Endothelial cell of umbilical vein (primary cell): Measurements from ENCODE around the gene ITGAE.
A peak's percentile ranks its signal among the peaks of the same experiment; 100 is the strongest.

Experiments used
- CTCF ChIP-seq, 2 donors: IDR thresholded peaks; 1 replicate in 1 of 2; 2 replicates in 1 of 2; pipeline ENCODE4 v1.5.1; 2011; ENCODE audit warnings: low read length in 2 of 2, mild to moderate bottlenecking in 2 of 2, moderate library complexity in 2 of 2, control low read depth in 1 of 2, inconsistent platforms in 1 of 2, low read depth in 1 of 2; ENCODE audit not compliant: insufficient read depth in 1 of 2; ENCODE audit errors: extremely low read depth in 1 of 2
- EZH2 ChIP-seq: IDR thresholded peaks from 2 replicates; pipeline ENCODE4 v1.6.1; 2012; ENCODE audit warnings: borderline replicate concordance, low read depth, mild to moderate bottlenecking, moderate library complexity, low read length, inconsistent platforms; ENCODE audit not compliant: severe bottlenecking
- FOS ChIP-seq: IDR thresholded peaks from 2 replicates; pipeline ENCODE4 v1.6.1; 2011; ENCODE audit warnings: mild to moderate bottlenecking, low read length, moderate library complexity, borderline replicate concordance; ENCODE audit not compliant: insufficient read depth
- JUN ChIP-seq: IDR thresholded peaks from 2 replicates; pipeline ENCODE4 v1.6.1; 2011; ENCODE audit warnings: borderline replicate concordance, low read depth; ENCODE audit not compliant: insufficient read length, insufficient read depth
- MAX ChIP-seq: IDR thresholded peaks from 2 replicates; pipeline ENCODE4 v1.6.1; 2011; ENCODE audit not compliant: insufficient read depth, insufficient read length
- MYC ChIP-seq: IDR thresholded peaks from one replicate; pipeline ENCODE4 v1.6.1; 2011; ENCODE audit warnings: mild to moderate bottlenecking, low read depth, low read length
- POLR2A ChIP-seq: IDR thresholded peaks from 2 replicates; pipeline ENCODE4 v1.6.1; 2012; ENCODE audit warnings: low read depth, mild to moderate bottlenecking, control low read depth, low read length
- POLR2AphosphoS5 ChIP-seq: IDR thresholded peaks from 2 replicates; pipeline ENCODE4 v1.6.1; 2012; ENCODE audit warnings: low read depth, mild to moderate bottlenecking, control low read depth, low read length, moderate library complexity; ENCODE audit not compliant: insufficient read depth

GRCh38 chr17:3695723-3696411, 105.1 kb downstream of the ITGAE start, which contains the start of gene P2RX5:
- no peak for TF ChIP-seq CTCF (IDR thresholded peaks at IDR 0.05; ENCODE audit: extremely low read depth in 1 of 2, insufficient read depth in 1 of 2, low read depth in 1 of 2, low read length in 2 of 2)
- TF ChIP-seq MYC: no peak
- TF ChIP-seq EZH2: peak; percentile 65
- no peak for TF ChIP-seq POLR2A
- no peak for TF ChIP-seq JUN
- no peak for TF ChIP-seq POLR2AphosphoS5
- no peak for TF ChIP-seq MAX
- no peak for TF ChIP-seq FOS
